ENCODE results near the gene GNL3L. TPM values are rescaled to one million over a fixed set of nuclear protein-coding genes. Genes with fewer than 3 reads are reported as not detected.

Gene GNL3L
- total and polyA plus RNA-seq, 4 donors: 3.8 to 22.1 (median 11.4) TPM

- no peaks in the 10 kb centered on the region for H3K27me3 ChIP-seq (ENCODE audit: control insufficient read depth in 4 of 4, insufficient read depth in 4 of 4, low read length in 3 of 4)
- H3K36me3 ChIP-seq (ENCODE audit: control insufficient read depth in 4 of 4, insufficient read depth in 3 of 4, low read depth in 1 of 4, low read length in 3 of 4): peaks cover 3 to 25% (median 5%) of the 10 kb centered on the region in 4 donors
- no peak overlapping the region for H3K27ac ChIP-seq (ENCODE audit: low read depth in 1 of 2, low read length in 2 of 2)
- H3K4me1 ChIP-seq (ENCODE audit: control insufficient read depth in 4 of 4, insufficient read depth in 4 of 4, low read length in 3 of 4): no peaks in the 10 kb centered on the region
- H3K4me3 ChIP-seq (ENCODE audit: low read depth in 1 of 3, low read length in 3 of 3): no peak overlapping the region
- H3K9me3 ChIP-seq (ENCODE audit: control insufficient read depth in 4 of 4, low read length in 3 of 4): peaks cover 0 to 1% (median 0%) of the 10 kb centered on the region in 4 donors
- WGBS: 96% methylated on average over 5 of the region's 5 CpGs
- DNase-seq (ENCODE audit: low spot score): no peak
- TF ChIP-seq EGR1 (IDR thresholded peaks at IDR 0.05; ENCODE audit: low read depth in 2 of 2) (no peak), YY1 (IDR thresholded peaks at IDR 0.05) (no peak), CTCF (IDR thresholded peaks at IDR 0.05; ENCODE audit: low read depth, low read length, missing input control) (no peak), GABPA (IDR thresholded peaks at IDR 0.05 in 1 of 2, conservative IDR thresholded peaks at IDR 0.05 in 1 of 2) (no peak), FOXA2 (IDR thresholded peaks at IDR 0.05) (no peak), RXRA (IDR thresholded peaks at IDR 0.05) (no peak), JUND (IDR thresholded peaks at IDR 0.05) (no peak), HNF4G (IDR thresholded peaks at IDR 0.05) (no peak), RAD21 (IDR thresholded peaks at IDR 0.05) (no peak)
- TF ChIP-seq, protein P1, sequence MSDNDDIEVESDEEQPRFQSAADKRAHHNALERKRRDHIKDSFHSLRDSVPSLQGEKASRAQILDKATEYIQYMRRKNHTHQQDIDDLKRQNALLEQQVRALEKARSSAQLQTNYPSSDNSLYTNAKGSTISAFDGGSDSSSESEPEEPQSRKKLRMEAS (IDR thresholded peaks at IDR 0.05): no peak
- TF ChIP-seq, protein P2, sequence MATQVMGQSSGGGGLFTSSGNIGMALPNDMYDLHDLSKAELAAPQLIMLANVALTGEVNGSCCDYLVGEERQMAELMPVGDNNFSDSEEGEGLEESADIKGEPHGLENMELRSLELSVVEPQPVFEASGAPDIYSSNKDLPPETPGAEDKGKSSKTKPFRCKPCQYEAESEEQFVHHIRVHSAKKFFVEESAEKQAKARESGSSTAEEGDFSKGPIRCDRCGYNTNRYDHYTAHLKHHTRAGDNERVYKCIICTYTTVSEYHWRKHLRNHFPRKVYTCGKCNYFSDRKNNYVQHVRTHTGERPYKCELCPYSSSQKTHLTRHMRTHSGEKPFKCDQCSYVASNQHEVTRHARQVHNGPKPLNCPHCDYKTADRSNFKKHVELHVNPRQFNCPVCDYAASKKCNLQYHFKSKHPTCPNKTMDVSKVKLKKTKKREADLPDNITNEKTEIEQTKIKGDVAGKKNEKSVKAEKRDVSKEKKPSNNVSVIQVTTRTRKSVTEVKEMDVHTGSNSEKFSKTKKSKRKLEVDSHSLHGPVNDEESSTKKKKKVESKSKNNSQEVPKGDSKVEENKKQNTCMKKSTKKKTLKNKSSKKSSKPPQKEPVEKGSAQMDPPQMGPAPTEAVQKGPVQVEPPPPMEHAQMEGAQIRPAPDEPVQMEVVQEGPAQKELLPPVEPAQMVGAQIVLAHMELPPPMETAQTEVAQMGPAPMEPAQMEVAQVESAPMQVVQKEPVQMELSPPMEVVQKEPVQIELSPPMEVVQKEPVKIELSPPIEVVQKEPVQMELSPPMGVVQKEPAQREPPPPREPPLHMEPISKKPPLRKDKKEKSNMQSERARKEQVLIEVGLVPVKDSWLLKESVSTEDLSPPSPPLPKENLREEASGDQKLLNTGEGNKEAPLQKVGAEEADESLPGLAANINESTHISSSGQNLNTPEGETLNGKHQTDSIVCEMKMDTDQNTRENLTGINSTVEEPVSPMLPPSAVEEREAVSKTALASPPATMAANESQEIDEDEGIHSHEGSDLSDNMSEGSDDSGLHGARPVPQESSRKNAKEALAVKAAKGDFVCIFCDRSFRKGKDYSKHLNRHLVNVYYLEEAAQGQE (IDR thresholded peaks at IDR 0.05): no peak
- TF ChIP-seq, protein P3, sequence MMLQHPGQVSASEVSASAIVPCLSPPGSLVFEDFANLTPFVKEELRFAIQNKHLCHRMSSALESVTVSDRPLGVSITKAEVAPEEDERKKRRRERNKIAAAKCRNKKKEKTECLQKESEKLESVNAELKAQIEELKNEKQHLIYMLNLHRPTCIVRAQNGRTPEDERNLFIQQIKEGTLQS (IDR thresholded peaks at IDR 0.05): no peak
- no peak overlapping the region for H3K9ac ChIP-seq (ENCODE audit: low read depth in 1 of 2, low read length in 2 of 2)
Observed at GRCh38 chrX:54564936-54565335, 34.9 kb downstream of the GNL3L start.

- no peaks in the 10 kb centered on the region for H3K27me3 ChIP-seq (ENCODE audit: control insufficient read depth in 4 of 4, insufficient read depth in 4 of 4, low read length in 3 of 4)
- H3K27ac ChIP-seq (ENCODE audit: low read depth in 1 of 2, low read length in 2 of 2): no peak overlapping the region
- H3K4me3 ChIP-seq (ENCODE audit: low read depth in 1 of 3, low read length in 3 of 3): no peak overlapping the region
- no peak overlapping the region for H3K9ac ChIP-seq (ENCODE audit: low read depth in 1 of 2, low read length in 2 of 2)
- H3K36me3 ChIP-seq (ENCODE audit: control insufficient read depth in 4 of 4, insufficient read depth in 3 of 4, low read depth in 1 of 4, low read length in 3 of 4): peaks cover 0 to 3% (median 0%) of the 10 kb centered on the region in 4 donors
- H3K4me1 ChIP-seq (ENCODE audit: control insufficient read depth in 4 of 4, insufficient read depth in 4 of 4, low read length in 3 of 4): no peaks in the 10 kb centered on the region
- peaks cover 0 to 5% (median 2%) of the 10 kb centered on the region in 4 donors for H3K9me3 ChIP-seq (ENCODE audit: control insufficient read depth in 4 of 4, low read length in 3 of 4)
- no peak for DNase-seq (ENCODE audit: low spot score)
- TF ChIP-seq CTCF (IDR thresholded peaks at IDR 0.05; ENCODE audit: low read depth, low read length, missing input control): no peak
- TF ChIP-seq NR2F2 (IDR thresholded peaks at IDR 0.05): no peak
- TF ChIP-seq, protein P2 (IDR thresholded peaks at IDR 0.05): no peak
- TF ChIP-seq, protein P3 (IDR thresholded peaks at IDR 0.05): no peak
- no peak for TF ChIP-seq SP1 (IDR thresholded peaks at IDR 0.05)
- no peak for TF ChIP-seq YY1 (IDR thresholded peaks at IDR 0.05)
- TF ChIP-seq ZBTB33 (IDR thresholded peaks at IDR 0.05): no peak
- TF ChIP-seq RAD21 (IDR thresholded peaks at IDR 0.05): no peak
- no peak for TF ChIP-seq EGR1 (IDR thresholded peaks at IDR 0.05; ENCODE audit: low read depth in 2 of 2)
- no peak for TF ChIP-seq JUND (IDR thresholded peaks at IDR 0.05)
- no peak for TF ChIP-seq HNF4A (conservative IDR thresholded peaks at IDR 0.05)
- no peak for TF ChIP-seq FOXA1 (IDR thresholded peaks at IDR 0.05)
- no peak for TF ChIP-seq TAF1 (conservative IDR thresholded peaks at IDR 0.05)
- no peak for TF ChIP-seq GABPA (IDR thresholded peaks at IDR 0.05 in 1 of 2, conservative IDR thresholded peaks at IDR 0.05 in 1 of 2)
Observed at GRCh38 chrX:54570332-54570731, 40.3 kb downstream of the GNL3L start.
